ENCODE data around the gene LINGO3.

DNA sequence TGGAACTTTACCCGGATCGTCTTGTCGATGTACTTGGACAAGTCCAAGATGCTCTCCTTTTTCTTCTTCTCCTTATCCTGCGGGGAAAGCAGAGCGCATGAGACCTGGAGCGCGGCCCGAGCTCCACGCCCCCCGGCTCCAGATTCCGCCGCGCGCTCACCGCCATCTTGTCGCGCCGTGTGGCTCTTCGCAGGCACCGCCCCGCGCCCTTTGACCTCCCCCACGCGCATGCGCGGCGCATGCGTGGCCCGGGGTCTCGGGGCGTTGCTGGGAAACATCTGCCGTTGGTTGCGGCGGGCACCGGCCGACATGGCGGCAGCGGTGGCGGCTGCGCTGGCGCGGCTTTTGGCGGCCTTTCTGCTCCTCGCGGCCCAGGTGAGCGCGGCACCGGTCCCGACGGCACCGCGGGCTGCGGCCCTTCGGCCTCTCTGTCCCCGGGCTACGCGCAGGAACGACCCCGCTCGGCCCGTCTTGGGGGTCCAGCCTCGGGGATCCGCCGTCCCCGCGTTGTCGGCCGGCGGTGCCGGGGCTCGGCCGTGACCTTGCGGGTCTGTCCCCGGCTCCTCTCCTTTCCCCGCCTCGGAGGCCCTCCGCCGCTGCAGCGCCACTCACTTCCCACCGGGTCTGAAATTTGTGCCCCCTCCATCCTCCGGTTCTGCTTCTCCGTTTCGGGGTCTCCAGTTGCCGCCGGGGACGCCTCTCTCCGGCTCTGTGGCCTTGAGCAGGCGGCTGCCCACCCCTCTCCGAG lies 20.6 kb upstream of the LINGO3 start, which contains the start of the genes LSM7 and SPPL2B:
- no peak for TF ChIP-seq RAD21 (IDR thresholded peaks at IDR 0.05; ENCODE audit: insufficient read depth, low read depth, low read length)
- no peak for TF ChIP-seq SRF (IDR thresholded peaks at IDR 0.05; ENCODE audit: low read depth in 2 of 2, low read length in 2 of 2)
- TF ChIP-seq CTCF (IDR thresholded peaks at IDR 0.05 in 2 of 3, conservative IDR thresholded peaks at IDR 0.05 in 1 of 3; ENCODE audit: control insufficient read depth in 2 of 3, extremely low read depth in 1 of 3, insufficient read depth in 1 of 3, low read depth in 3 of 3, low read length in 3 of 3), result no peak
- TF ChIP-seq HCFC1 (IDR thresholded peaks at IDR 0.05; ENCODE audit: low read length), result peak; percentile 71
- TF ChIP-seq POLR2AphosphoS5 (IDR thresholded peaks at IDR 0.05; ENCODE audit: low read length), result peak; percentile 90
- TF ChIP-seq CEBPB (IDR thresholded peaks at IDR 0.05; ENCODE audit: borderline replicate concordance in 1 of 2, low read depth in 2 of 2, low read length in 2 of 2), result no peak

All from GM12878 (cell line).